Ovary (tissue), 3 donors: Measurements from ENCODE around the gene ALK.

Experiments
- CTCF ChIP-seq, 3 donors: fragments of 450-650 bp in 2 of 3; fragments of 200-600 bp in 1 of 3; IDR thresholded peaks; one replicate each; pipeline versions ENCODE4 v1.5.1 to v1.8.0; 2016 to 2022; ENCODE audit warnings: antibody characterized with exemption in 3 of 3, mild to moderate bottlenecking in 1 of 3
- POLR2A ChIP-seq: fragments of 450-650 bp; IDR thresholded peaks from one replicate; pipeline ENCODE4 v1.6.1; 2017; ENCODE audit warnings: antibody characterized with exemption, mild to moderate bottlenecking, moderate library complexity
- donor health status: DM: no; HTN: no; CAD: no.

DNA sequence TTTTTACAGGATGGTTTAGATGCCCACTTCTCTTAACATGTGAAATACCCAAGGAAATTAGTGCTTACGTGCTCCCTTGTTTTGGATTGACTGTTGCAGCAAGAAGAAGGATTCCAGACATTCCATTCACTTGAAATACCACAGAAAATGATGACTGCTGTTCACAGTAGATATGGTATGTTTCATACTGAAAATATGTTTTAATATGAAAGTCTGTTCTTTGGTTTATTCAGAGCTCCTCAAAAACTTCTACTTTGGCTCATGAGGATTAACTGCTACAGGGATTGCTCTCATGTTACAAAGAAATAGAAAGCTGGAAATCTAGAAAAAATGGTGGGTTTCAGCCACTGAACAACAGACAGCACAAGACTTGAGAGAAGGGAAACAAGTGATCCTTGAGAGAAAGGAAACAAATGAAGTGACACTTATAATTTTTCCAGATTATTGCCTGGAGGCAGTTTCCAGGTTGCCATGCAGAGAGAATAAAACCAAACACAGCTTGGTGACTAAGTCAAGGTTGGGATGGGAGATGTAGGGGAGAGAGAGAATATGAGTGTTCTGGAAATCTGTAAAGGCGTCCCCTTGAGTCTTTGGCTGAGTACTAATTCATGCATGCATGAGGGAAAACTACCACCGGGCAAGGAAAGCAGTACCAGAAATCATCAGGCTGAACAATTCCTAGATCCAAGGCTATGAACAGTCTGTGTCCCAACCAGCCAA, 458.0 kb downstream of the ALK start:
- TF ChIP-seq CTCF (IDR thresholded peaks at IDR 0.05) (no peak), POLR2A (no peak)
